Natural killer cell (primary cell): Measurements from ENCODE around the gene NOL6. TPM values are rescaled to one million over a fixed set of nuclear protein-coding genes. Genes with fewer than 3 reads are reported as not detected.
A peak's percentile ranks its signal among the peaks of the same experiment; 100 is the strongest.

Experiments used
- ATAC-seq, 3 donors: fragments of 150-1000 bp in 2 of 3; fragments of 200-7000 bp in 1 of 3; cut with Tn5 transposase; 1 replicate in 1 of 3; 2 replicates in 2 of 3; pipeline ENCODE4 v1.10.0; 2021; ENCODE audit warnings: mild to moderate bottlenecking in 2 of 3, moderate library complexity in 2 of 3
- DNase-seq, 2 donors: peaks; one replicate each; pipeline versions ENCODE4 v3.0.0 to v3.0.0-alpha.2; 2013 to 2021; ENCODE audit warnings: mixed read lengths in 1 of 2
- H3K27ac ChIP-seq: one replicate; pipeline ENCODE4 v1.5.1; 2013; ENCODE audit warnings: mild to moderate bottlenecking, low read length
- H3K27me3 ChIP-seq: one replicate; pipeline ENCODE4 v1.6.1; 2013; ENCODE audit warnings: low read length; ENCODE audit not compliant: control insufficient read depth, insufficient read depth
- H3K36me3 ChIP-seq: one replicate; pipeline ENCODE4 v1.6.1; 2013; ENCODE audit warnings: low read length; ENCODE audit not compliant: control insufficient read depth, insufficient read depth
- H3K4me1 ChIP-seq: one replicate; pipeline ENCODE4 v1.6.1; 2013; ENCODE audit warnings: low read length; ENCODE audit not compliant: control insufficient read depth, insufficient read depth
- H3K4me3 ChIP-seq: one replicate; pipeline ENCODE4 v1.5.1; 2013; ENCODE audit warnings: low read length
- H3K9me3 ChIP-seq: one replicate; pipeline ENCODE4 v1.6.1; 2013; ENCODE audit warnings: low read length; ENCODE audit not compliant: control insufficient read depth, insufficient read depth
- H3K27ac Mint-ChIP-seq, 2 donors: one replicate each; pipeline ENCODE4 v1.8.0; 2022; ENCODE audit warnings: mild to moderate bottlenecking in 2 of 2, mixed read lengths in 2 of 2, moderate library complexity in 1 of 2
- H3K27me3 Mint-ChIP-seq, 2 donors: one replicate each; pipeline ENCODE4 v1.8.0; 2022; ENCODE audit warnings: low read depth in 2 of 2, mixed read lengths in 2 of 2
- H3K36me3 Mint-ChIP-seq: one replicate; pipeline ENCODE4 v1.8.0; 2022; ENCODE audit warnings: mixed read lengths
- H3K4me1 Mint-ChIP-seq, 2 donors: one replicate each; pipeline ENCODE4 v1.8.0; 2022; ENCODE audit warnings: mixed read lengths in 2 of 2
- H3K4me3 Mint-ChIP-seq: one replicate; pipeline ENCODE4 v1.8.0; 2022; ENCODE audit warnings: mild to moderate bottlenecking, moderate library complexity, mixed read lengths
- H3K9me3 Mint-ChIP-seq, 2 donors: one replicate each; pipeline ENCODE4 v1.8.0; 2022; ENCODE audit warnings: mixed read lengths in 2 of 2
- CTCF ChIP-seq: fragments of 200-600 bp; IDR thresholded peaks from one replicate; pipeline ENCODE4 v1.8.0; 2022; ENCODE audit warnings: antibody characterized with exemption
- WGBS: methylation state at CpG from one replicate; pipeline ENCODE4 v1.1.7; 2013; ENCODE audit warnings: missing lambda C conversion rate; ENCODE audit not compliant: insufficient coverage; 5-methylcytosine and 5-hydroxymethylcytosine counted together
- intact Hi-C: fragments of 100-400 bp; cut with micrococcal nuclease; formaldehyde crosslinking; loops from one replicate; pipeline ENCODE4 v1.14.2; 2022
- total RNA-seq, 4 donors: library from RNA; stranded (reverse); fragments of 120-200 nt in 1 of 4; gene quantifications; one replicate each; pipeline versions ENCODE4 v1.2.3 to v1.2.4, GENCODE V29; 2013 to 2022

Gene NOL6
- total RNA-seq, 3 donors from 2014 or later (not counting 1 experiment from before 2014, with no cell fraction given) = 34.2 to 42.2 (median 38.2) TPM

GRCh38 chr9:33472881-33473615, 676 bp downstream of the NOL6 start:
- Histone ChIP-seq H3K4me1 (peaks cover 15% of the 10 kb centered on the region), H3K4me3 (peak overlapping the region; percentile 97), H3K27ac (peak overlapping the region; percentile 63), H3K27me3 (no peaks in the 10 kb centered on the region), H3K36me3 (peaks cover 34% of the 10 kb centered on the region), H3K9me3 (no peaks in the 10 kb centered on the region)
- intact Hi-C loops = loop anchor here (2.0 to 10.0 kb wide), 2 partner anchors 26 to 208 kb away; partner anchors contain the start of genes AQP3, BAG1 and CHMP5
- peaks cover 8% of the 10 kb centered on the region for H3K36me3 Mint-ChIP-seq
- peak overlapping the region; percentile 100 for H3K4me3 Mint-ChIP-seq
- WGBS = 9% methylated on average over 18 of the region's 18 CpGs
- H3K27ac Mint-ChIP-seq = peak overlapping the region; percentile 93 to 96
- no peak for TF ChIP-seq CTCF
- ATAC-seq (no peak), DNase-seq (peak in 1 of 2 donors; percentile 14)
- peaks cover 21 to 22% of the 10 kb centered on the region in 2 donors for H3K4me1 Mint-ChIP-seq
- no peaks in the 10 kb centered on the region for H3K9me3 Mint-ChIP-seq
- no peaks in the 10 kb centered on the region for H3K27me3 Mint-ChIP-seq

DNA sequence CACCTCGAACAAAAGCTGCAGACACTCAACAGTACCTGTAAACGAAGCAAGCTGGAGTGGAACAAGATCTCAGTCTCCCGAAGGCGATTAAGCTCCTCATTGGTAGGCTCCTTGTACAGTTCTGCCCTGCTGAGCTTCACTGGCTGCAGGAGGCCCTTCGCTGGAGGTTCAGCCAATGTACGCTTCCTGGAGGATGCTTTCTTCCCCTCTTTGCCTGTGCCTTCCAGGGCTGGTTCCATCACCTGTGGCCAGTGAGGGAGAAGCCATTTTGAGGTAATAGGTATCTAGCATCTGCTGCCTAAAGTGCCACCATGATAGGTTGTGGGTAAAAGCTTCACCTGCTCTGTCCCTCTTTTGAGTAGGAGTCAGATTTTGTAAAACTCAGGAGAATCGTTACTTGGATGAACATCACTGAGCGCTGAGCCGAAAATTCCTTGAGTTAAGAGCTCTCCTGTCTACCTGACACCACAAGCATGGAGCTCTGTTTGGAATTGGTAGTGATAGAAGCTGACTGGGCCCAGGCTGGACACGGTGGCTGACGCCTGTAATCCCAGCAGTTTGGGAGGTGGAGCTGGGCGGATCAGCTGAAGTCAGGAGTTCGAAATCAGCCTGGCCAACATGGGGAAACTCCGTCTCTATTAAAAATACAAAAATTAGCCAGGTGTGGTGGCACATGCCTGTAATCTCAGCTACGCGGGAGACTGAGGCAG, 1.4 kb downstream of the NOL6 start:
- Mint-ChIP-seq H3K27ac (no peak overlapping the region), H3K9me3 (no peaks in the 10 kb centered on the region), H3K4me3 (peak overlapping the region; percentile 65), H3K4me1 (peaks cover 21 to 24% of the 10 kb centered on the region in 2 donors), H3K27me3 (no peaks in the 10 kb centered on the region), H3K36me3 (peaks cover 8% of the 10 kb centered on the region)
- ATAC-seq (no peak), DNase-seq (peak in 1 of 2 donors; percentile 4)
- peaks cover 15% of the 10 kb centered on the region for H3K4me1 ChIP-seq
- H3K4me3 ChIP-seq = no peak overlapping the region
- no peaks in the 10 kb centered on the region for H3K9me3 ChIP-seq
- peaks cover 41% of the 10 kb centered on the region for H3K36me3 ChIP-seq
- no peak for TF ChIP-seq CTCF
- H3K27me3 ChIP-seq = no peaks in the 10 kb centered on the region
- 95% methylated on average over 16 of the region's 16 CpGs for WGBS
- intact Hi-C loops = loop anchor here (2.0 to 10.0 kb wide), 2 partner anchors 26 to 208 kb away; partner anchors contain the start of genes AQP3, BAG1 and CHMP5
- H3K27ac ChIP-seq = no peak overlapping the region

DNA sequence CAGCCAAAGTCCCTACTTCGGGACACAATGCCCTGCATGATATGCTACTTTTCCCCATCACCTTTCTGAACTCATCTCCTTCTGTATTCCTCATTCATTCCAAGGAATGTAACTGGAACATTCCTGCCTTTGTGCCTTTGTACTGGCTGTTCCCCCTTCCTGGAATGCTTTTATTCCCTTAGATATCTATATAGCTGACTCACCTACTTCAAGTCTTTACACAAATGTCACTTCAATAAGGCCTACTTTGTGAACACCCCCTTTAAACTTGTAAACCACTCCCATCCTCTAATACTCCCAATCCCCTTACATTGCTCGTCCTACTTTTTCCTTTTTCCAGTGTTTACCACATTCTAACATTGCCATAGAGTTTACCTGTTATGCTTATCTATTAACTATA, 2.4 kb downstream of the NOL6 start:
- ATAC-seq = no peak

More for the DNA sequence above, 2.4 kb downstream of the NOL6 start:
- peaks cover 15% of the 10 kb centered on the region for H3K4me1 ChIP-seq
- intact Hi-C loops = loop anchor here (10.0 kb wide), 1 partner anchor 207 kb away; the partner anchor contains the start of genes BAG1 and CHMP5
- no peak overlapping the region for H3K4me3 Mint-ChIP-seq
- H3K9me3 ChIP-seq = no peaks in the 10 kb centered on the region
- H3K36me3 ChIP-seq = peaks cover 50% of the 10 kb centered on the region
- H3K4me1 Mint-ChIP-seq = peaks cover 21 to 24% of the 10 kb centered on the region in 2 donors
- H3K27ac Mint-ChIP-seq = no peak overlapping the region
- peaks cover 8% of the 10 kb centered on the region for H3K36me3 Mint-ChIP-seq
- no peak overlapping the region for H3K27ac ChIP-seq
- no peaks in the 10 kb centered on the region for H3K27me3 ChIP-seq
- TF ChIP-seq CTCF = no peak
- 87% methylated on average over 2 of the region's 2 CpGs for WGBS
- DNase-seq = no peak
- no peaks in the 10 kb centered on the region for H3K27me3 Mint-ChIP-seq
- H3K9me3 Mint-ChIP-seq = no peaks in the 10 kb centered on the region
- no peak overlapping the region for H3K4me3 ChIP-seq
